ENCODE results near the gene SLC22A1. TPM values are rescaled to one million over a fixed set of nuclear protein-coding genes. Genes with fewer than 3 reads are reported as not detected.

Gene SLC22A1
- polyA plus RNA-seq, 2 of the 4 experiments (the other 2 are of a cell fraction) = 2.1 TPM

- FAIRE-seq (no peak), DNase-seq (ENCODE audit: low read depth in 1 of 2, low spot score in 1 of 2) (no peak), ATAC-seq (no peak)
- Histone ChIP-seq H3K4me2 (no peak overlapping the region), H3K4me1 (no peaks in the 10 kb centered on the region), H3K9me3 (no peaks in the 10 kb centered on the region), H3K4me3 (no peak overlapping the region), H3K27ac (no peak overlapping the region)
- WGBS (ENCODE audit: missing lambda C conversion rate) = 58% methylated on average over 4 of the region's 5 CpGs
- CTCF ChIA-PET = interaction anchor here (1.2 kb wide), 1 partner anchor 18 kb away, joined by 3 read pairs; no protein-coding TSS in a partner anchor
- TF ChIP-seq PHF8 (IDR thresholded peaks at IDR 0.05; ENCODE audit: borderline replicate concordance, low read depth) (no peak), E2F6 (IDR thresholded peaks at IDR 0.05; ENCODE audit: borderline replicate concordance, low read depth) (no peak), CHD4 (IDR thresholded peaks at IDR 0.05; ENCODE audit: borderline replicate concordance) (no peak), EP300 (IDR thresholded peaks at IDR 0.05) (no peak), TP53 (CRISPR knock-in tag; IDR thresholded peaks at IDR 0.05) (no peak), RFX5 (IDR thresholded peaks at IDR 0.05) (no peak), EHF (CRISPR knock-in tag; IDR thresholded peaks at IDR 0.05) (no peak), MAX (IDR thresholded peaks at IDR 0.05) (no peak), TFCP2L1 (CRISPR knock-in tag; IDR thresholded peaks at IDR 0.05) (no peak), NR3C1 (IDR thresholded peaks at IDR 0.05) (no peak), MAFK (IDR thresholded peaks at IDR 0.05; ENCODE audit: partially characterized antibody) (no peak), MAZ (IDR thresholded peaks at IDR 0.05; ENCODE audit: borderline replicate concordance, low read depth, low read length) (no peak), HDAC2 (IDR thresholded peaks at IDR 0.05) (no peak)
- POLR2A ChIA-PET = no interaction called here
Measured at GRCh38 chr6:160118620-160119229, 2.9 kb upstream of the SLC22A1 start.

GRCh38 chr6:160120087-160120486, 1.5 kb upstream of the SLC22A1 start:
- Histone ChIP-seq H3K4me2 (no peak overlapping the region), H3K9me3 (no peaks in the 10 kb centered on the region), H3K27ac (no peak overlapping the region), H3K4me3 (no peak overlapping the region), H3K4me1 (no peaks in the 10 kb centered on the region)
- no peak for DNase-seq (ENCODE audit: low read depth in 1 of 2, low spot score in 1 of 2)
- 93% methylated on average over 1 of the region's 1 CpG for WGBS (ENCODE audit: missing lambda C conversion rate)
- TF ChIP-seq ZFP36 (IDR thresholded peaks at IDR 0.05; ENCODE audit: borderline replicate concordance, partially characterized antibody) (no peak), HOXB13 (CRISPR knock-in tag; IDR thresholded peaks at IDR 0.05; ENCODE audit: low read depth) (no peak), E2F6 (IDR thresholded peaks at IDR 0.05; ENCODE audit: borderline replicate concordance, low read depth) (no peak), CBX8 (IDR thresholded peaks at IDR 0.05) (no peak), JUN (IDR thresholded peaks at IDR 0.05) (no peak), HMGXB4 (CRISPR knock-in tag; IDR thresholded peaks at IDR 0.05; ENCODE audit: borderline replicate concordance) (no peak), JUNB (IDR thresholded peaks at IDR 0.05) (no peak), USF2 (IDR thresholded peaks at IDR 0.05) (no peak), FOSL2 (IDR thresholded peaks at IDR 0.05) (no peak), FOSL2 (CRISPR knock-in tag; IDR thresholded peaks at IDR 0.05) (no peak), TFCP2L1 (CRISPR knock-in tag; IDR thresholded peaks at IDR 0.05) (no peak), ESRRA (IDR thresholded peaks at IDR 0.05; ENCODE audit: borderline replicate concordance, low read length) (no peak), REST (IDR thresholded peaks at IDR 0.05) (no peak), RNF2 (IDR thresholded peaks at IDR 0.05; ENCODE audit: borderline replicate concordance, low read depth) (no peak)
- FAIRE-seq = no peak
- ChIA-PET POLR2A (no interaction called here), CTCF (interaction anchor here (1.1 to 1.2 kb wide), 2 partner anchors 18 to 32 kb away, joined by 3 to 5 read pairs; no protein-coding TSS in a partner anchor)
- no peak for ATAC-seq

Measured in A549 (cell line).